AG10803 (cell line): Measurements from ENCODE around the gene ACVR2B.

ENCODE experiments used
- DNase-seq: peaks from one replicate; pipeline ENCODE4 v3.0.0; 2010; ENCODE audit warnings: low read depth
- H3K4me3 ChIP-seq: 2 replicates; pipeline ENCODE4 v1.5.1; 2011; ENCODE audit warnings: mild to moderate bottlenecking, low read length, control low read depth
- CTCF ChIP-seq: conservative IDR thresholded peaks from 2 replicates; pipeline ENCODE4 v1.5.1; 2011; ENCODE audit warnings: mild to moderate bottlenecking, low read length, control low read depth, inconsistent platforms

Gene ACVR2B

GRCh38 chr3:38455639-38456430 is 2.1 kb downstream of the ACVR2B start:
- no peak for TF ChIP-seq CTCF
- H3K4me3 ChIP-seq, result peak overlapping the region; percentile 66

GRCh38 chr3:38457111-38458003 is 3.7 kb downstream of the ACVR2B start:
- peak; percentile 63 for DNase-seq
- TF ChIP-seq CTCF, result no peak
- no peak overlapping the region for H3K4me3 ChIP-seq

More at GRCh38 chr3:38455639-38456430, 2.1 kb downstream of the ACVR2B start:
- DNase-seq, result no peak

- peak; percentile 59 for DNase-seq
- H3K4me3 ChIP-seq, result no peak overlapping the region
- no peak for TF ChIP-seq CTCF
Measured at GRCh38 chr3:38458796-38459498, 5.3 kb downstream of the ACVR2B start.

GRCh38 chr3:38459499-38460048 is 5.9 kb downstream of the ACVR2B start:
- no peak overlapping the region for H3K4me3 ChIP-seq
- no peak for TF ChIP-seq CTCF
- DNase-seq, result no peak

- TF ChIP-seq CTCF, result no peak
- H3K4me3 ChIP-seq, result no peak overlapping the region
- no peak for DNase-seq
Measured at GRCh38 chr3:38460377-38461270, 6.9 kb downstream of the ACVR2B start.

- no peak for DNase-seq
- no peak overlapping the region for H3K4me3 ChIP-seq
- no peak for TF ChIP-seq CTCF
Measured at GRCh38 chr3:38465588-38466154, 12.0 kb downstream of the ACVR2B start.
